WERI-Rb-1 (cell line): ENCODE measurements around the gene RAB3C.

ENCODE experiments used
- DNase-seq: peaks from one replicate; pipeline ENCODE4 v3.0.0-alpha.2; 2020
- H3K27ac ChIP-seq: fragments of 250-450 bp; sonication (Bioruptor Pico); 2 replicates; pipeline ENCODE4 v1.5.1; 2020; ENCODE audit warnings: mild to moderate bottlenecking, moderate library complexity
- H3K27me3 ChIP-seq: fragments of 250-450 bp; sonication (Bioruptor Pico); 2 replicates; pipeline ENCODE4 v1.5.1; 2021; ENCODE audit warnings: mild to moderate bottlenecking, low read depth, moderate library complexity; ENCODE audit not compliant: insufficient read depth, severe bottlenecking
- H3K36me3 ChIP-seq: fragments of 250-450 bp; sonication (Bioruptor Pico); 2 replicates; pipeline ENCODE4 v1.5.1; 2020; ENCODE audit warnings: mild to moderate bottlenecking, moderate library complexity
- H3K4me3 ChIP-seq: 2 replicates; pipeline ENCODE4 v1.5.1; 2011; ENCODE audit warnings: low read depth, mild to moderate bottlenecking, control low read depth, low read length
- H3K9me3 ChIP-seq: fragments of 250-450 bp; sonication (Bioruptor Pico); 2 replicates; pipeline ENCODE4 v1.5.1; 2021; ENCODE audit warnings: mild to moderate bottlenecking, moderate library complexity; ENCODE audit not compliant: severe bottlenecking
- CTCF ChIP-seq: IDR thresholded peaks from 2 replicates; pipeline ENCODE4 v1.5.1; 2011; ENCODE audit warnings: low read depth, mild to moderate bottlenecking, control low read depth, inconsistent platforms, low read length

The RAB3C gene

GRCh38 chr5:58902765-58903164 lies 319.9 kb downstream of the RAB3C start:
- Histone ChIP-seq H3K27me3 (no peaks in the 10 kb centered on the region), H3K36me3 (no peaks in the 10 kb centered on the region), H3K27ac (no peak overlapping the region), H3K4me3 (no peak overlapping the region), H3K9me3 (no peaks in the 10 kb centered on the region)
- DNase-seq: peak; percentile 21
- TF ChIP-seq CTCF: 0 out of 2 replicates have a peak, but pooled peaks have one; percentile 11

- DNase-seq: no peak
- H3K9me3 ChIP-seq: no peaks in the 10 kb centered on the region
- H3K27ac ChIP-seq: no peak overlapping the region
- H3K27me3 ChIP-seq: no peaks in the 10 kb centered on the region
- H3K4me3 ChIP-seq: no peak overlapping the region
- H3K36me3 ChIP-seq: no peaks in the 10 kb centered on the region
- no peak for TF ChIP-seq CTCF
These were observed 321.9 kb downstream of the RAB3C start for GRCh38 chr5:58904737-58905136.

- H3K9me3 ChIP-seq: no peaks in the 10 kb centered on the region
- no peak for DNase-seq
- H3K4me3 ChIP-seq: no peak overlapping the region
- H3K27me3 ChIP-seq: no peaks in the 10 kb centered on the region
- H3K27ac ChIP-seq: no peak overlapping the region
- no peak for TF ChIP-seq CTCF
- no peaks in the 10 kb centered on the region for H3K36me3 ChIP-seq
These were observed 323.1 kb downstream of the RAB3C start for GRCh38 chr5:58905944-58906343.
